ENCODE measurements around the gene PARM1. TPM values are rescaled to one million over a fixed set of nuclear protein-coding genes. Genes with fewer than 3 reads are reported as not detected.

PARM1 gene
- total and polyA plus RNA-seq, 2 of the 4 experiments (the other 2 are of a cell fraction) = 0.07 to 0.18 TPM

- Histone ChIP-seq H2AK9ac (replicated peaks; ENCODE audit: low read depth, low read length, poor library complexity) (no peak overlapping the region), H3K4ac (ENCODE audit: low read depth, low read length) (no peak overlapping the region), H3K18ac (ENCODE audit: low read depth, low read length) (no peak overlapping the region), H3K36me3 (ENCODE audit: control insufficient read depth, insufficient read depth, low read length) (no peaks in the 10 kb centered on the region), H3K14ac (replicated peaks; ENCODE audit: low read depth, low read length) (no peak overlapping the region), H3K9me3 (ENCODE audit: control insufficient read depth, insufficient read depth, low read length) (no peaks in the 10 kb centered on the region), H3K4me2 (ENCODE audit: low read depth, low read length) (no peak overlapping the region), H3K4me3 (ENCODE audit: insufficient read depth, low read depth, low read length) (no peak overlapping the region), H2BK15ac (ENCODE audit: low read depth, low read length) (no peak overlapping the region), H4K8ac (ENCODE audit: low read depth in 2 of 2, low read length in 2 of 2) (no peak overlapping the region), H3K27me3 (ENCODE audit: control insufficient read depth, insufficient read depth, low read length) (no peaks in the 10 kb centered on the region), H3K23ac (ENCODE audit: low read depth, low read length) (no peak overlapping the region), H3K9me1 (ENCODE audit: insufficient read depth, low read length) (no peaks in the 10 kb centered on the region), H2BK5ac (ENCODE audit: low read depth, low read length, poor library complexity, severe bottlenecking) (no peak overlapping the region), H3K79me1 (ENCODE audit: low read depth in 1 of 2, low read length in 2 of 2) (no peaks in the 10 kb centered on the region), H2AFZ (replicated peaks; ENCODE audit: low read length, poor library complexity) (no peak overlapping the region), H2AK5ac (ENCODE audit: low read depth, low read length) (no peak overlapping the region), H2BK120ac (ENCODE audit: low read depth, low read length) (no peak overlapping the region), H4K5ac (ENCODE audit: low read depth, low read length) (no peak overlapping the region), H3K4me1 (ENCODE audit: control insufficient read depth, insufficient read depth, low read length) (no peaks in the 10 kb centered on the region), H4K20me1 (ENCODE audit: insufficient read depth, low read length) (no peaks in the 10 kb centered on the region), H3K56ac (ENCODE audit: extremely low read depth, insufficient read depth, low read length) (no peak overlapping the region), H4K91ac (ENCODE audit: insufficient read depth, low read depth, low read length) (no peak overlapping the region), H3K27ac (ENCODE audit: insufficient read depth, low read length) (no peak overlapping the region), H3K9ac (ENCODE audit: low read depth, low read length) (no peak overlapping the region), H2BK20ac (ENCODE audit: low read depth, low read length) (no peak overlapping the region)
- no TSS peak for BruUV-seq (replicated peaks)
- POLR2A ChIA-PET (ENCODE audit: unreplicated experiment) = no interaction called here
- no peak for DNase-seq
- intact Hi-C loops (cut with micrococcal nuclease) (no loop called here), dilution Hi-C loops (cut with HindIII; ENCODE audit: low sequenced_read_pairs, unreplicated experiment) (no loop called here), in situ Hi-C loops (cut with MboI; ENCODE audit: low sequenced_read_pairs) (no loop called here)
- CTCF ChIA-PET = interaction anchor here (0.7 kb wide), 1 partner anchor 241 kb away, joined by 3 read pairs; no protein-coding TSS in a partner anchor
- TF ChIP-seq CHD1 (IDR thresholded peaks at IDR 0.05; ENCODE audit: low read depth, low read length) (no peak), USF2 (IDR thresholded peaks at IDR 0.05; ENCODE audit: low read depth, low read length) (no peak), MXI1 (IDR thresholded peaks at IDR 0.05; ENCODE audit: borderline replicate concordance, low read depth, low read length) (no peak), MAFK (IDR thresholded peaks at IDR 0.05; ENCODE audit: low read depth, low read length) (no peak), CEBPB (IDR thresholded peaks at IDR 0.05; ENCODE audit: low read depth, low read length) (no peak), SMC3 (IDR thresholded peaks at IDR 0.05; ENCODE audit: low read depth, low read length) (no peak)
- WGBS, 2 experiments (ENCODE audit: extremely low coverage in 2 of 2, insufficient read length in 1 of 2) = no CpG with 5 or more reads among the region's 2 CpGs
- no peak for ATAC-seq (ENCODE audit: low read depth)
Observed at GRCh38 chr4:75002381-75002780, 69.5 kb downstream of the PARM1 start.
